ENCODE measurements around the gene CFAP46. TPM values are rescaled to one million over a fixed set of nuclear protein-coding genes. Genes with fewer than 3 reads are reported as not detected.

CFAP46 gene
- total RNA-seq, 2 experiments from 2014 or later: 0.34 TPM; not detected in 1

GRCh38 chr10:132779549-132780294 is 162.6 kb downstream of the CFAP46 start:
- TF ChIP-seq CTCF (IDR thresholded peaks at IDR 0.05): no peak
- peaks cover 11% of the 10 kb centered on the region for H3K27me3 Mint-ChIP-seq
- ATAC-seq (no peak), DNase-seq (no peak)
- intact Hi-C loops (cut with micrococcal nuclease): no loop called here
- H3K9me3 Mint-ChIP-seq: no peaks in the 10 kb centered on the region
- H3K36me3 Mint-ChIP-seq (ENCODE audit: low read depth): peaks cover 22% of the 10 kb centered on the region
- ChIA-PET CTCF (no interaction called here), POLR2A (no interaction called here)
- no peaks in the 10 kb centered on the region for H3K4me1 Mint-ChIP-seq (ENCODE audit: low read depth)
- no peak overlapping the region for H3K27ac Mint-ChIP-seq
- H3K4me3 Mint-ChIP-seq: no peak overlapping the region

- Mint-ChIP-seq H3K9me3 (no peaks in the 10 kb centered on the region), H3K27me3 (no peaks in the 10 kb centered on the region), H3K4me3 (no peak overlapping the region), H3K27ac (no peak overlapping the region), H3K36me3 (ENCODE audit: low read depth) (peaks cover 13% of the 10 kb centered on the region), H3K4me1 (ENCODE audit: low read depth) (no peaks in the 10 kb centered on the region)
- ATAC-seq (no peak), DNase-seq (no peak)
- CTCF ChIA-PET: no interaction called here
- no peak for TF ChIP-seq CTCF (IDR thresholded peaks at IDR 0.05)
- POLR2A ChIA-PET: no interaction called here
- intact Hi-C loops (cut with micrococcal nuclease): no loop called here
These were observed 164.9 kb downstream of the CFAP46 start for GRCh38 chr10:132777441-132777840.

GRCh38 chr10:132776821-132777220 is 165.5 kb downstream of the CFAP46 start:
- peaks cover 9% of the 10 kb centered on the region for H3K36me3 Mint-ChIP-seq (ENCODE audit: low read depth)
- intact Hi-C loops (cut with micrococcal nuclease): no loop called here
- no peaks in the 10 kb centered on the region for H3K27me3 Mint-ChIP-seq
- no peaks in the 10 kb centered on the region for H3K9me3 Mint-ChIP-seq
- no peaks in the 10 kb centered on the region for H3K4me1 Mint-ChIP-seq (ENCODE audit: low read depth)
- POLR2A ChIA-PET: no interaction called here
- TF ChIP-seq CTCF (IDR thresholded peaks at IDR 0.05): no peak
- DNase-seq (no peak), ATAC-seq (no peak)
- H3K4me3 Mint-ChIP-seq: no peak overlapping the region
- no peak overlapping the region for H3K27ac Mint-ChIP-seq
- CTCF ChIA-PET: no interaction called here

- Mint-ChIP-seq H3K27ac (no peak overlapping the region), H3K4me1 (ENCODE audit: low read depth) (no peaks in the 10 kb centered on the region), H3K36me3 (ENCODE audit: low read depth) (peaks cover 6% of the 10 kb centered on the region), H3K4me3 (no peak overlapping the region), H3K27me3 (no peaks in the 10 kb centered on the region), H3K9me3 (no peaks in the 10 kb centered on the region)
- TF ChIP-seq CTCF (IDR thresholded peaks at IDR 0.05): no peak
- CTCF ChIA-PET: no interaction called here
- DNase-seq (no peak), ATAC-seq (no peak)
- POLR2A ChIA-PET: interaction anchor here (0.8 kb wide), 1 partner anchor 128 kb away, joined by 3 read pairs; no protein-coding TSS in a partner anchor
- intact Hi-C loops (cut with micrococcal nuclease): no loop called here
These were observed 166.2 kb downstream of the CFAP46 start for GRCh38 chr10:132776186-132776585.

- H3K27ac Mint-ChIP-seq: no peak overlapping the region
- ChIA-PET CTCF (no interaction called here), POLR2A (interaction anchor here (0.8 kb wide), 1 partner anchor 129 kb away, joined by 3 read pairs; no protein-coding TSS in a partner anchor)
- intact Hi-C loops (cut with micrococcal nuclease): no loop called here
- ATAC-seq: no peak
- no peaks in the 10 kb centered on the region for H3K4me1 Mint-ChIP-seq (ENCODE audit: low read depth)
- H3K36me3 Mint-ChIP-seq (ENCODE audit: low read depth): peaks cover 7% of the 10 kb centered on the region
- H3K4me3 Mint-ChIP-seq: no peak overlapping the region
- no peak for DNase-seq
- no peak for TF ChIP-seq CTCF (IDR thresholded peaks at IDR 0.05)
- H3K27me3 Mint-ChIP-seq: no peaks in the 10 kb centered on the region
- no peaks in the 10 kb centered on the region for H3K9me3 Mint-ChIP-seq
These were observed 167.2 kb downstream of the CFAP46 start for GRCh38 chr10:132774902-132775863.

All from activated CD8-positive, alpha-beta T cell treated with anti-CD3 and anti-CD28 coated beads for 36 hours (primary cell).